ENCODE data around the gene IDI2.

Gene IDI2

GRCh38 chr10:1061930-1062774, 36.5 kb upstream of the IDI2 start:
- TF ChIP-seq POU2F2 (IDR thresholded peaks at IDR 0.05; ENCODE audit: low read depth, low read length): no peak
- no peak for TF ChIP-seq SPI1 (IDR thresholded peaks at IDR 0.05; ENCODE audit: low read depth, low read length)
- TF ChIP-seq POLR2A (IDR thresholded peaks at IDR 0.05; ENCODE audit: low read depth, low read length): no peak
- TF ChIP-seq TAF1 (IDR thresholded peaks at IDR 0.05; ENCODE audit: low read depth, low read length): no peak
- TF ChIP-seq POLR2AphosphoS5 (IDR thresholded peaks at IDR 0.05; ENCODE audit: low read depth, low read length): no peak
- TF ChIP-seq PAX5 (IDR thresholded peaks at IDR 0.05; ENCODE audit: insufficient read depth, low read length, severe bottlenecking): no peak
- FAIRE-seq (no peak), DNase-seq (ENCODE audit: insufficient read length, low spot score) (no peak)

GRCh38 chr10:1059902-1060301, 34.2 kb upstream of the IDI2 start:
- TF ChIP-seq POLR2A (IDR thresholded peaks at IDR 0.05; ENCODE audit: low read depth, low read length) (no peak), PAX5 (IDR thresholded peaks at IDR 0.05; ENCODE audit: insufficient read depth, low read length, severe bottlenecking) (no peak), POU2F2 (IDR thresholded peaks at IDR 0.05; ENCODE audit: low read depth, low read length) (no peak), SPI1 (IDR thresholded peaks at IDR 0.05; ENCODE audit: low read depth, low read length) (no peak), POLR2AphosphoS5 (IDR thresholded peaks at IDR 0.05; ENCODE audit: low read depth, low read length) (no peak), TAF1 (IDR thresholded peaks at IDR 0.05; ENCODE audit: low read depth, low read length) (no peak)
- FAIRE-seq: no peak
- no peak for DNase-seq (ENCODE audit: insufficient read length, low spot score)

GRCh38 chr10:1058017-1058416, 32.4 kb upstream of the IDI2 start:
- FAIRE-seq (no peak), DNase-seq (ENCODE audit: insufficient read length, low spot score) (no peak)
- TF ChIP-seq POLR2AphosphoS5 (IDR thresholded peaks at IDR 0.05; ENCODE audit: low read depth, low read length) (no peak), POLR2A (IDR thresholded peaks at IDR 0.05; ENCODE audit: low read depth, low read length) (no peak), POU2F2 (IDR thresholded peaks at IDR 0.05; ENCODE audit: low read depth, low read length) (no peak), TAF1 (IDR thresholded peaks at IDR 0.05; ENCODE audit: low read depth, low read length) (no peak), SPI1 (IDR thresholded peaks at IDR 0.05; ENCODE audit: low read depth, low read length) (no peak), PAX5 (IDR thresholded peaks at IDR 0.05; ENCODE audit: insufficient read depth, low read length, severe bottlenecking) (no peak)

- DNase-seq (ENCODE audit: insufficient read length, low spot score) (no peak), FAIRE-seq (no peak)
- TF ChIP-seq POLR2AphosphoS5 (IDR thresholded peaks at IDR 0.05; ENCODE audit: low read depth, low read length) (no peak), POLR2A (IDR thresholded peaks at IDR 0.05; ENCODE audit: low read depth, low read length) (no peak), SPI1 (IDR thresholded peaks at IDR 0.05; ENCODE audit: low read depth, low read length) (peak; percentile 39; the same call in 1 of the 2 replicates), TAF1 (IDR thresholded peaks at IDR 0.05; ENCODE audit: low read depth, low read length) (no peak), PAX5 (IDR thresholded peaks at IDR 0.05; ENCODE audit: insufficient read depth, low read length, severe bottlenecking) (no peak), POU2F2 (IDR thresholded peaks at IDR 0.05; ENCODE audit: low read depth, low read length) (no peak)
Observed at GRCh38 chr10:1057106-1057657, 31.5 kb upstream of the IDI2 start.

- DNase-seq (ENCODE audit: insufficient read length, low spot score): peak; percentile 95
- peak; percentile 83 for FAIRE-seq
- TF ChIP-seq SPI1 (IDR thresholded peaks at IDR 0.05; ENCODE audit: low read depth, low read length): 0 out of 2 replicates have a peak, but pooled peaks have one; percentile 15
- TF ChIP-seq POLR2A (IDR thresholded peaks at IDR 0.05; ENCODE audit: low read depth, low read length): peak; percentile 69
- peak; percentile 78 for TF ChIP-seq POLR2AphosphoS5 (IDR thresholded peaks at IDR 0.05; ENCODE audit: low read depth, low read length)
- TF ChIP-seq POU2F2 (IDR thresholded peaks at IDR 0.05; ENCODE audit: low read depth, low read length): peak; percentile 58; the same call in 1 of the 2 replicates
- peak; percentile 70 for TF ChIP-seq PAX5 (IDR thresholded peaks at IDR 0.05; ENCODE audit: insufficient read depth, low read length, severe bottlenecking)
- TF ChIP-seq TAF1 (IDR thresholded peaks at IDR 0.05; ENCODE audit: low read depth, low read length): peak; percentile 52; the same call in 1 of the 2 replicates
Observed at GRCh38 chr10:1056326-1057105, 30.9 kb upstream of the IDI2 start, which contains the start of gene WDR37. Gene WDR37, plus strand, starts transcription at chr10:1056385. Its CDS starts 15,771 bp downstream, at chr10:1072156.

- DNase-seq (ENCODE audit: insufficient read length, low spot score) (no peak), FAIRE-seq (no peak)
- TF ChIP-seq SPI1 (IDR thresholded peaks at IDR 0.05; ENCODE audit: low read depth, low read length): no peak
- TF ChIP-seq PAX5 (IDR thresholded peaks at IDR 0.05; ENCODE audit: insufficient read depth, low read length, severe bottlenecking): no peak
- TF ChIP-seq POLR2AphosphoS5 (IDR thresholded peaks at IDR 0.05; ENCODE audit: low read depth, low read length): no peak
- no peak for TF ChIP-seq POU2F2 (IDR thresholded peaks at IDR 0.05; ENCODE audit: low read depth, low read length)
- TF ChIP-seq POLR2A (IDR thresholded peaks at IDR 0.05; ENCODE audit: low read depth, low read length): no peak
- no peak for TF ChIP-seq TAF1 (IDR thresholded peaks at IDR 0.05; ENCODE audit: low read depth, low read length)
Observed at GRCh38 chr10:1054684-1055083, 29.0 kb upstream of the IDI2 start.

- FAIRE-seq: peak; percentile 74
- DNase-seq (ENCODE audit: insufficient read length, low spot score): no peak
- TF ChIP-seq POU2F2 (IDR thresholded peaks at IDR 0.05; ENCODE audit: low read depth, low read length): no peak
- TF ChIP-seq SPI1 (IDR thresholded peaks at IDR 0.05; ENCODE audit: low read depth, low read length): no peak
- TF ChIP-seq POLR2AphosphoS5 (IDR thresholded peaks at IDR 0.05; ENCODE audit: low read depth, low read length): no peak
- no peak for TF ChIP-seq TAF1 (IDR thresholded peaks at IDR 0.05; ENCODE audit: low read depth, low read length)
- TF ChIP-seq POLR2A (IDR thresholded peaks at IDR 0.05; ENCODE audit: low read depth, low read length): no peak
- no peak for TF ChIP-seq PAX5 (IDR thresholded peaks at IDR 0.05; ENCODE audit: insufficient read depth, low read length, severe bottlenecking)
Observed at GRCh38 chr10:1050554-1050953, 24.9 kb upstream of the IDI2 start.

- no peak for DNase-seq (ENCODE audit: insufficient read length, low spot score)
- TF ChIP-seq POLR2A (IDR thresholded peaks at IDR 0.05; ENCODE audit: low read depth, low read length) (no peak), TAF1 (IDR thresholded peaks at IDR 0.05; ENCODE audit: low read depth, low read length) (no peak), SPI1 (IDR thresholded peaks at IDR 0.05; ENCODE audit: low read depth, low read length) (no peak), PAX5 (IDR thresholded peaks at IDR 0.05; ENCODE audit: insufficient read depth, low read length, severe bottlenecking) (no peak), POLR2AphosphoS5 (IDR thresholded peaks at IDR 0.05; ENCODE audit: low read depth, low read length) (no peak), POU2F2 (IDR thresholded peaks at IDR 0.05; ENCODE audit: low read depth, low read length) (no peak)
- no peak for FAIRE-seq
Observed at GRCh38 chr10:1050145-1050544, 24.5 kb upstream of the IDI2 start.

Data from GM12891 (cell line).